GM15510 (cell line): Measurements from ENCODE around the gene ATP6V0C.

Experiments used
- POLR2A ChIP-seq: IDR thresholded peaks from 3 replicates; pipeline ENCODE4 v1.6.1; 2011; ENCODE audit warnings: borderline replicate concordance; ENCODE audit not compliant: insufficient read length; ENCODE audit errors: extremely low read depth

The ATP6V0C gene

GRCh38 chr16:2482708-2483534 lies 30.8 kb upstream of the ATP6V0C start:
- TF ChIP-seq POLR2A: no peak

GRCh38 chr16:2483939-2484897 lies 29.5 kb upstream of the ATP6V0C start:
- no peak for TF ChIP-seq POLR2A

- TF ChIP-seq POLR2A: no peak
These were observed 28.7 kb upstream of the ATP6V0C start for GRCh38 chr16:2484898-2485508.

GRCh38 chr16:2485811-2486507 lies 27.8 kb upstream of the ATP6V0C start:
- no peak for TF ChIP-seq POLR2A

GRCh38 chr16:2486645-2487516 lies 26.9 kb upstream of the ATP6V0C start:
- TF ChIP-seq POLR2A: no peak

GRCh38 chr16:2487517-2487842 lies 26.3 kb upstream of the ATP6V0C start:
- TF ChIP-seq POLR2A: no peak

- TF ChIP-seq POLR2A: no peak
These were observed 25.7 kb upstream of the ATP6V0C start for GRCh38 chr16:2487903-2488531.

- no peak for TF ChIP-seq POLR2A
These were observed 24.2 kb upstream of the ATP6V0C start for GRCh38 chr16:2489581-2489980.

GRCh38 chr16:2490190-2491105 lies 23.3 kb upstream of the ATP6V0C start:
- no peak for TF ChIP-seq POLR2A

GRCh38 chr16:2492292-2492691 lies 21.5 kb upstream of the ATP6V0C start:
- no peak for TF ChIP-seq POLR2A

- TF ChIP-seq POLR2A: no peak
These were observed 20.1 kb upstream of the ATP6V0C start for GRCh38 chr16:2493605-2494004.

GRCh38 chr16:2494616-2495015 lies 19.1 kb upstream of the ATP6V0C start:
- TF ChIP-seq POLR2A: no peak
